ENCODE measurements around the gene ZDHHC11.
"Not testable (repeated sequence)": the region's sequence is repeated elsewhere in the genome, so short reads cannot be mapped to it uniquely, and the experiment has no call there.

Gene ZDHHC11

GRCh38 chr5:843371-843770 is 7.4 kb downstream of the ZDHHC11 start:
- not testable (repeated sequence) for DNase-seq

DNA sequence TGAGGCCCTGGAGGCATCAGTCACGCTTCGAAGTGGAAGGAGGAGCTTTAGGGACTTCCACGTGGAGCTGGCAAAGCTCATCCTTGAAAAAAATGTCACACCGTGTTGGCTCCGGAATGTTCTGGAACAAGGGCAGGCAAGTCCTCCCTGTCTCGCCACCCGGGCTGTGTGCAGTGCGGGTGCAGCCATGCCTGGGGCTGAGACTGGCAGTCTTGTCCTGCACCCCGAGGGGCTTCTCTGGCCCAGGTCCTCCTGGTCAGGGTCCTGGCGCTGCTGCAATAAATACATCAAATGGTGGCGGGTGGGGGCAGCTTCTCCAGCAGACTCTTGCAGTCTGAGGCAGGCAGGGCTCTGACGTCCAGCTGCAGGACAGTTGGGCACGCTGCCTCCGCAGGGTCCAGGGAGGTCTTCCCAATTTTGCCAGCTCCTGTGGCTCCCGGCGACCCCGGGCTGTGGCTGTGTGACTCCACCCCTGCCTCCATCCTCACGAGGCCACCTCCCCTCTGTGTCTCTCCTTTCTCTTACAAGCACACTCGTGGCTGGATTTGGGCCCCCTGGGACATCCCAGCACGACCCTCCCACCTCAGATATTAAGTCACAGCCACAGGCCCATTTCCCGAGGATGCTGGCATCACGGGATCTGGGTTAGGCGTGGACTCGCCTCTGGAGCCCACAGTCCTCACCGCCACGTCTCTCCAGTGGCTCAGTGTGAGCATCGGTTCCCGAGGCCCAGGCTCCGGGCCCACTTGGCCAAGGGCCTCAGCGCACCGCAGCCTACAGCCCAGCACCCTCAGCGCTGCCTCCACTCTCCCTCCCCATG is 8.2 kb downstream of the ZDHHC11 start:
- not testable (repeated sequence) for DNase-seq

- not testable (repeated sequence) for DNase-seq
These were observed 9.0 kb downstream of the ZDHHC11 start for GRCh38 chr5:841531-842401.

DNA sequence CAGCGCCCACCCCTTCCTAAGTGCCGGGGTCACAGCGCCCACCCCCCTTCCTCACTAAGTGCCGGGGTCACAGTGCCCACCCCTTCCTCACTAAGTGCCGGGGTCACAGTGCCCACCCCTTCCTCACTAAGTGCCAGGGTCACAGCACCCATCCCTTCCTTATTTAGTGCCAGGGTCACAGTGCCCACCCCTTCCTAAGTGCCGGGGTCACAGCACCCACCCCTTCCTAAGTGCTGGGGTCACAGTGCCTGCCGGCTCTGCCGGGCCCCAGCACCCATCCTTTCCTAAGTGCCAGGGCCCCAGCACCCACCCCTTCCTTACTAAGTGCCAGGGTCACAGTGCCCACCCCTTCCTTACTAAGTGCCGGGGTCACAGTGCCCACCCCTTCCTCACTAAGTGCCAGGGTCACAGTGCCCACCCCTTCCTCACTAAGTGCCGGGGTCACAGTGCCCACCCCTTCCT is 9.8 kb downstream of the ZDHHC11 start:
- DNase-seq: not testable (repeated sequence)

GRCh38 chr5:840118-840973 is 10.4 kb downstream of the ZDHHC11 start:
- DNase-seq: not testable (repeated sequence)

- not testable (repeated sequence) for DNase-seq
These were observed 12.3 kb downstream of the ZDHHC11 start for GRCh38 chr5:838431-838851.

GRCh38 chr5:837621-838121 is 13.1 kb downstream of the ZDHHC11 start:
- not testable (repeated sequence) for DNase-seq

DNA sequence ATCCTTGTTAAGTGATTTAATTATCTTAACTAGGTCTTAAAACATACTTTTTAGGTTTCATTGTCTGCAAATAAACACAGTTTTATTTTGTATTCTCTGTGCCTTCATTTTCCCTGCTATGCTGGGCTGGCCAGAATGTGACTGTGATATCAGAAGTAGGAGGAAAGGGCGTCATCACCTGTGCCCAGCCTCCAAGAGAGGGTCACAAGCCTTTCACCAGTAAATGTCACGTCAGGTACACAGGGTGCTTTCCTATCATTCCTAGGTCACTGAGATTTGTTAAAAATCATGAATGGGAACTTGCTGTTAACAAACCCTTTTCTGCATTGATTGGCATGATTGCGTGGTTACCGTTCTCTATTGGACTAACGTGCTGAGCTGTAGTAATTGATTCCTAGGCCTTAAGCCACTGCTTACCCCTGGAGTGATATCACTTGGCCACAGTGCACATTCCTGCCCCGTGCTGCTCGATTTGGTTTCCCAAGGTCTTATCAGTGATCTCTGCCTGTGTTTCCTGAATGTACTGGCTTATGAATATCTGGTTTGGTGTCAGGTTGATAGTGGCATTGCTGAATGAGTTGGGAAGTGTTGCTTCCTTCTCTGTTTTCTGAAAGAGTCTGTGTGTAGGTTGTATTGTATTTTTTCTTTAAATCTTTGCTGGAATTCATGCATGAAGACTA is 14.7 kb downstream of the ZDHHC11 start:
- DNase-seq: not testable (repeated sequence)

DNA sequence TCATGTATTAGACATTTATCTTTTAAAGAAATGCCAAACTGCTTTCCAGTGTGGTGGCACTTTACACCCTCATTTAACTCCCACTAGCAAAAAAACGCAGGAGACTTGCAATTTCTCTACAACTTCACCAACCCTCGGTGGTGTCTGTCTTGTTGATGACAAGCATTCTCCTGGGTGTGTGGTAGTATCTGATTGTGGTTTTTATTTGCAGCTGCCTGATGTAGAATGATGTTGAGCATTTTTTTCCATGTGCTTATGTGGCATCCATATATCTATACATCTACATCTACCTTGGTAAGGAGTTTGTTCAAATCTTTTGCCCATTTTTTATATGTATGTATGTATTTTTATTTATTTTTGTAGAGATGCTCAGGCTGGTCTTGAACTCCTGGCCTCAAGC is 16.8 kb downstream of the ZDHHC11 start:
- DNase-seq: not testable (repeated sequence)

- DNase-seq: not testable (repeated sequence)
These were observed 22.6 kb downstream of the ZDHHC11 start for GRCh38 chr5:828194-828593.

GRCh38 chr5:825544-825943 is 25.2 kb downstream of the ZDHHC11 start:
- DNase-seq: not testable (repeated sequence)

- DNase-seq: no peak
These were observed 29.3 kb downstream of the ZDHHC11 start for GRCh38 chr5:821504-821903.

- no peak for DNase-seq
These were observed 30.5 kb downstream of the ZDHHC11 start for GRCh38 chr5:820245-820644.

GRCh38 chr5:819078-819477 is 31.7 kb downstream of the ZDHHC11 start:
- DNase-seq: no peak

GRCh38 chr5:816176-816575 is 34.6 kb downstream of the ZDHHC11 start:
- DNase-seq: no peak

DNA sequence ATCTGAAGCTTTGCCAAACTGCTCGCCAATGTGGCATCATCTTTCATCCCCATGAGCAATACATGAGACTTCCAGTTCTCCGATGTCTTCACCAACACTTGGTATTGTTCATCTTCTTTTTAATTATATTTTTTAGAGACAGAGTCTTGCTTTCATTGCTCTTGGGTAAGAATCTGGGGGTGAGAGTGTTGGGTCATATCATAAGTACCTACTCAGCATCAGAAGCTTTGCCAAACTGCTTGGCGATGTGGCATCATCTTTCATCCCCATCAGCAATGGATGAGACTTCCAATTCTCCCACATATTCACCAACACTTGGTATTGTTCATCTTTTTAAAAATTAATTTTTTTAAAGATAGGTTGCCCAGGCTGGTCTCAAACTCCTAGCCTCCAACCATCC is 35.3 kb downstream of the ZDHHC11 start:
- DNase-seq: no peak

GRCh38 chr5:813575-813974 is 37.2 kb downstream of the ZDHHC11 start:
- not testable (repeated sequence) for DNase-seq

GRCh38 chr5:811384-811783 is 39.4 kb downstream of the ZDHHC11 start:
- DNase-seq: not testable (repeated sequence)

DNA sequence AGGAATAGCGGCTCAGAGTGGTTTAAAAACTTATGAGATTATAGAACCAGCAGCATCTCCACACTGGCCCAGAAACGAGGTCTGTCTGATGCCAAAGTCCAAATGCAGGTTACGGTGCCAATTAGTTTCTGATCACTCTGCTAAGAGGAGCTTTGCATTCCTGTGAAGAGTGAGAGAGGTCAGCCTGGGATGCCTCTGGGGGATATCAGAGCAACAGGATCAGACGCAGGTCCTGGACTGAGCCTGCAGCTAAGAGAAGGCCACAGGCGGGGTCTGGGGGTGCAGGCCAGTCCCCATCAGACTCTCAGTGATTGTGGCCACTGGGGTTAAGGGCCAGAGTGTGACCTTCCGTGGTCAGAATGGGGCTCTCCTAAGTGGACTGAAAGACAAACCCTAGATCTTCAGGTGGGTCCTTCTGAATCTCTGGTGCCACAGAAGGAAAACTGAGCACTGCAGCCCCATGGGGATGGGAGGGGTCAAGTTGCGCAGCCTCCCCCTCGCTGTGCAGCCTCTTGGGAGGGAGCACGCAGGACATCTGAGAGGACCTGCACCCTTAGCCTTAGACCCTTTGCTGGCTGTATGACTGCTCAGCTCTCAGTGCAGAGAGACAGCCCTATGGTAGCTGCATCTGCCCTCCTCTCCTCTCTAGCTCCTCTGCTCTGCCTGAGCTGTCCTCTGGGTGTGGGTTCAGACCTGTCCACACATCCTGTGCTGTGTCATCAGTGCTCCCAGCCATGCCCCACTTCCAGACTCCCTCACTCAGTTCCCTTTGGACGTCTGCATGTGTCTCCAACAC is 42.9 kb downstream of the ZDHHC11 start:
- DNase-seq: not testable (repeated sequence)

DNA sequence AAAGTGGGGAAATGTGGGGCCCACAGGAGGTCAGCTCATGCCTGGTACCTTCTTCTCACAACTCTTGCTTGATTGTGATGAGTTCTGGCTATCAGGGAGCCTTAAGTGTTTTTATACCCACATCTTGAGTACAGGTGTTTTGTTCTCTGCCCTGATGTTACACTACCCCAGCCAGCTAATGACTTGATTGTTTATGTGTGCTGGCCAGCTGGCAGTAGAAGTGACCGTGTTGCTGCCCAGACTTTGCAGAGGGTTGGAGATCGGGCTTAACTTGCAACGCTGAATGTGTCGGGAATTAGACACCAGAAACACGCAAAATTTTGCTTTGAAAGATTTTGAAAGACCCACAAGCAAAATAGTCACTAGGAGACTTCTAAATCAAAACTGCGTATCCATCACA is 49.3 kb downstream of the ZDHHC11 start:
- DNase-seq: no peak

GRCh38 chr5:801055-801454 is 49.7 kb downstream of the ZDHHC11 start:
- DNase-seq: not testable (repeated sequence)

Measured in NCI-H2081 (cell line).